HCT116 (cell line): Measurements from ENCODE around the gene RIMBP2. TPM values are rescaled to one million over a fixed set of nuclear protein-coding genes. Genes with fewer than 3 reads are reported as not detected.

Experiments used
- ATAC-seq: fragments of 200-7000 bp; cut with Tn5 transposase; 2 replicates; pipeline ENCODE4 v1.9.1; 2020; ENCODE audit warnings: mild to moderate bottlenecking, moderate library complexity
- BruUV-seq: library from RNA; stranded (reverse); fragments of 400-500 nt; replicated peaks from 2 replicates; lab custom pipeline; 2021; lab: Mats Ljungman, UMichigan
- CTCF ChIA-PET: fragments of 300-600 bp; sonication (Branson Sonifier 250); formaldehyde crosslinking; loops from one replicate; lab custom pipeline; 2021; ENCODE audit warnings: antibody characterized with exemption; lab: Charles Lee
- POLR2A ChIA-PET: fragments of 300-600, 350-600 bp; sonication (Branson Sonifier 250); formaldehyde crosslinking; loops from one replicate; lab custom pipeline; 2021; ENCODE audit warnings: antibody characterized with exemption; lab: Charles Lee
- RAD21 ChIA-PET, 2 experiments: fragments of 300-600 bp; sonication (Branson Sonifier 250); formaldehyde crosslinking; loops; one replicate each; lab custom pipeline; 2023; ENCODE audit warnings: low total read pairs in 2 of 2; ENCODE audit not compliant: uncharacterized antibody in 2 of 2, unreplicated experiment in 2 of 2, low non-redundant PET in 1 of 2; lab: Charles Lee
- DNase-seq: peaks from one replicate; pipeline ENCODE4 v3.0.0-alpha.2; 2010; ENCODE audit warnings: low read depth, low spot score
- H2AFZ ChIP-seq: fragments of 200-600 bp; shearing (Covaris generic), sonication (generic); 2 replicates; pipeline ENCODE4 v1.6.1; 2017; ENCODE audit warnings: low read depth, mixed run types, mixed read lengths, antibody characterized with exemption, low read length; ENCODE audit not compliant: poor library complexity, severe bottlenecking
- H3K27ac ChIP-seq: 2 replicates; pipeline ENCODE4 v1.5.1; 2012; ENCODE audit warnings: low read depth, low read length
- H3K27me3 ChIP-seq: fragments of 200-600 bp; sonication (generic); 2 replicates; pipeline ENCODE4 v1.6.1; 2016; ENCODE audit warnings: mixed run types, low read length, mixed read lengths; ENCODE audit not compliant: insufficient read depth
- H3K36me3 ChIP-seq, 2 experiments: fragments of 200-500 bp in 1 of 2; fragments of 200-600 bp in 1 of 2; sonication (Bioruptor generic) in 1 of 2; sonication (generic) in 1 of 2; 2 replicates each; pipeline versions ENCODE4 v1.5.1 to v1.6.1; 2014 to 2016; ENCODE audit warnings: low read length in 2 of 2, inconsistent platforms in 1 of 2, mixed read lengths in 1 of 2, mixed run types in 1 of 2; ENCODE audit not compliant: insufficient read depth in 2 of 2, control insufficient read depth in 1 of 2
- H3K4me1 ChIP-seq, 2 experiments: fragments of 200-600 bp in 1 of 2; sonication (generic) in 1 of 2; 2 replicates each; pipeline versions ENCODE4 v1.5.1 to v1.6.1; 2012 to 2017; ENCODE audit warnings: low read length in 2 of 2, inconsistent platforms in 1 of 2, mild to moderate bottlenecking in 1 of 2, mixed read lengths in 1 of 2, mixed run types in 1 of 2, moderate library complexity in 1 of 2; ENCODE audit not compliant: insufficient read depth in 2 of 2, control insufficient read depth in 1 of 2
- H3K4me2 ChIP-seq: fragments of 200-600 bp; sonication (generic); 2 replicates; pipeline ENCODE4 v1.6.1; 2017; ENCODE audit warnings: mixed run types, low read length, mixed read lengths
- H3K4me3 ChIP-seq, 2 experiments: fragments of 200-600 bp in 1 of 2; sonication (generic) in 1 of 2; replicated peaks in 1 of 2; 2 replicates each; pipeline ENCODE4 v1.5.1; 2011 to 2016; ENCODE audit warnings: low read length in 2 of 2, control low read depth in 1 of 2, low read depth in 1 of 2, mild to moderate bottlenecking in 1 of 2, mixed read lengths in 1 of 2, mixed run types in 1 of 2
- H3K79me2 ChIP-seq: fragments of 200-600 bp; sonication (generic); 2 replicates; pipeline ENCODE4 v1.6.1; 2017; ENCODE audit warnings: mild to moderate bottlenecking, mixed run types, low read length, moderate library complexity, mixed read lengths; ENCODE audit not compliant: insufficient read depth
- H3K9ac ChIP-seq: fragments of 200-600 bp; sonication (generic); 2 replicates; pipeline ENCODE4 v1.6.1; 2016; ENCODE audit warnings: low read length, mixed read lengths
- H3K9me2 ChIP-seq: fragments of 200-600 bp; sonication (generic), shearing (Covaris generic); 2 replicates; pipeline ENCODE4 v1.6.1; 2017; ENCODE audit warnings: mixed run types, mild to moderate bottlenecking, moderate library complexity; ENCODE audit not compliant: insufficient read depth
- H3K9me3 ChIP-seq, 2 experiments: fragments of 200-500 bp in 1 of 2; fragments of 200-600 bp in 1 of 2; sonication (Bioruptor generic) in 1 of 2; sonication (generic) in 1 of 2; 2 replicates each; pipeline ENCODE4 v1.6.1; 2014 to 2017; ENCODE audit warnings: low read length in 2 of 2, mixed read lengths in 2 of 2, inconsistent platforms in 1 of 2, low read depth in 1 of 2, mild to moderate bottlenecking in 1 of 2, mixed run types in 1 of 2, moderate library complexity in 1 of 2; ENCODE audit not compliant: control insufficient read depth in 1 of 2, insufficient read depth in 1 of 2
- H4K20me1 ChIP-seq: fragments of 200-600 bp; sonication (generic), shearing (Covaris generic); 2 replicates; pipeline ENCODE4 v1.6.1; 2017; ENCODE audit warnings: mixed run types, mild to moderate bottlenecking, moderate library complexity; ENCODE audit not compliant: insufficient read depth
- CBX3 ChIP-seq: IDR thresholded peaks from 2 replicates; pipeline ENCODE4 v1.6.1; 2012; ENCODE audit warnings: low read depth
- ELF1 ChIP-seq: IDR thresholded peaks from 2 replicates; pipeline ENCODE4 v1.6.1; 2012; ENCODE audit warnings: low read depth, borderline replicate concordance
- FOSL1 ChIP-seq: IDR thresholded peaks from 2 replicates; pipeline ENCODE4 v1.6.1; 2012; ENCODE audit warnings: low read depth
- SIN3A ChIP-seq: IDR thresholded peaks from 2 replicates; pipeline ENCODE4 v1.6.1; 2012; ENCODE audit warnings: low read depth
- YY1 ChIP-seq: IDR thresholded peaks from 2 replicates; pipeline ENCODE4 v1.6.1; 2011; ENCODE audit warnings: low read length, low read depth, moderate library complexity, mild to moderate bottlenecking; ENCODE audit not compliant: insufficient replicate concordance; ENCODE audit errors: extremely low read depth
- intact Hi-C: fragments of 100-400 bp; cut with micrococcal nuclease; formaldehyde crosslinking; loops from 2 replicates; pipeline ENCODE4 v1.10.0; 2022
- total RNA-seq: library from RNA; stranded (reverse); gene quantifications from one replicate; pipeline ENCODE4 v1.2.1, GENCODE V29; 2021; ENCODE audit not compliant: unreplicated experiment

The RIMBP2 gene
- total RNA-seq, 1 experiment from 2014 or later = not detected

DNA sequence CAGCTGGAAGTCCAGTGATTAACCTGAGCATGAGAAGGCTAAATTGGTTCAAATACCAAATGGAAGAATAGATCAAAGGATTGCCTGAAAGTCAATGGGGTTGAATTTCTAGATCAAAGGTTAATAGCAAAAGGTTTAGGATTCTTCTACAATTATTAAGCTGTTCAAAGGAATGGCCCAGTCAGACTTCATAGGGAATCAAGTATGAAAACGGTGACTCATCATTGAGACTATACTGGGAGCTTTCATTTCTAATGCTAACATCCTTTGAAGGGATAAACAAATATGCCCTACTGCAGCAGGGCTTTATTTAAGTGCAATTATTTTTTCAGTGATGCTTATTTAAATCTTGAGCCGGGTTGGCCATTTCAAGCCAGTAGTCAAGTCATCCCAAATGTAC is 152.8 kb downstream of the RIMBP2 start:
- Histone ChIP-seq H3K36me3 (no peaks in the 10 kb centered on the region), H3K9ac (no peak overlapping the region), H3K4me3 (no peak overlapping the region), H3K27me3 (no peaks in the 10 kb centered on the region; the same call in 1 of the 2 replicates), H2AFZ (no peak overlapping the region), H3K79me2 (no peaks in the 10 kb centered on the region), H3K27ac (no peak overlapping the region), H3K9me2 (no peaks in the 10 kb centered on the region), H3K4me1 (peaks cover 0 to 3% of the 10 kb centered on the region in 2 experiments; a peak in 1 of 4 replicates), H3K4me2 (no peak overlapping the region; the same call in 1 of the 2 replicates), H3K9me3 (0 out of 4 replicates have a peak, but pooled peaks cover 0 to 8% of the 10 kb centered on the region in 2 experiments), H4K20me1 (no peaks in the 10 kb centered on the region)
- DNase-seq (no peak), ATAC-seq (no peak)
- no TSS peak for BruUV-seq
- ChIA-PET CTCF (no interaction called here), POLR2A (no interaction called here), RAD21 (no interaction called here)
- intact Hi-C loops = no loop called here
- TF ChIP-seq YY1 (no peak), ELF1 (no peak), SIN3A (no peak)

DNA sequence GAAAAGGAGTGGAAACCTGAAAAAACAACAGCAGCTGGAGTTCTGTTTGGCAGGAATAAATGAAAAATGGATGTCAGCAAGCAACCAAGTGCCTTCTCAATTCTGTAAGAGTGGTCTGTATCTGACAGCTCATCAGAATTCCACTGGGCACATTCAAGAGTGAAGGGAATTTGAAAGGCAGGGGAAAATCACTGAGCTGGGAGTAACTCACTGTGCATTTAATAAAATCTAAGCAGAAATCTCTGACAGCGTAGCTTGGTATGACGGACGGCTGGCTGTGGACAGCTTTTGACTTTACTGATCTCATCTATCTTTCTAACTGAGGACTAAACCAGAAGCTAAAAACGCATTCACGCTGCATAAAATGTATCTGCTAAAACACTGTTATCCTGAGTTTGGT is 153.4 kb downstream of the RIMBP2 start:
- TF ChIP-seq CBX3 = no peak
- TF ChIP-seq YY1 = no peak
- no peak for TF ChIP-seq FOSL1
- Histone ChIP-seq H3K79me2 (no peaks in the 10 kb centered on the region), H3K27ac (no peak overlapping the region), H3K36me3 (no peaks in the 10 kb centered on the region), H3K9me3 (0 out of 4 replicates have a peak, but pooled peaks cover 0 to 8% of the 10 kb centered on the region in 2 experiments), H3K4me2 (no peak overlapping the region), H2AFZ (no peak overlapping the region), H3K9me2 (no peaks in the 10 kb centered on the region), H3K27me3 (no peaks in the 10 kb centered on the region; the same call in 1 of the 2 replicates), H4K20me1 (no peaks in the 10 kb centered on the region), H3K4me3 (no peak overlapping the region), H3K4me1 (peaks cover 0 to 3% of the 10 kb centered on the region in 2 experiments; a peak in 1 of 4 replicates), H3K9ac (no peak overlapping the region)
- no TSS peak for BruUV-seq
- intact Hi-C loops = no loop called here
- ATAC-seq = no peak
- no peak for DNase-seq
- ChIA-PET POLR2A (no interaction called here), RAD21 (no interaction called here), CTCF (no interaction called here)
